K562 (cell line): ENCODE results near the gene USP2. TPM values are rescaled to one million over a fixed set of nuclear protein-coding genes. Genes with fewer than 3 reads are reported as not detected.
A peak's percentile ranks its signal among the peaks of the same experiment; 100 is the strongest.

Experiments
- CBX1 ChIP-seq: sonication (generic); IDR thresholded peaks from 2 replicates; pipeline ENCODE4 v1.6.1; 2016; ENCODE audit warnings: antibody characterized with exemption, low read depth, mild to moderate bottlenecking
- KHSRP ChIP-seq: fragments of 450-650 bp; IDR thresholded peaks from 2 replicates; pipeline ENCODE4 v1.6.1; 2017
- NFRKB ChIP-seq: fragments of 450-650 bp; IDR thresholded peaks from 2 replicates; pipeline ENCODE4 v1.6.1; 2016; ENCODE audit warnings: low read depth
- TCFL5 ChIP-seq: fragments of 250-450 bp; sonication (Bioruptor Pico); conservative IDR thresholded peaks from 2 replicates; pipeline ENCODE4 v1.6.1; 2021; ENCODE audit warnings: mild to moderate bottlenecking, moderate library complexity, matching md5 sums
- ZC3H4 ChIP-seq: sonication (generic); formaldehyde crosslinking; IDR thresholded peaks from 2 replicates; pipeline ENCODE4 v1.9.0; 2021; ENCODE audit warnings: missing genetic modification reagents, borderline replicate concordance
- ZC3H8 ChIP-seq: fragments of 450-650 bp; IDR thresholded peaks from 2 replicates; pipeline ENCODE4 v1.6.1; 2017
- ZNF696 ChIP-seq: fragments of 250-450 bp; sonication (Bioruptor Pico); conservative IDR thresholded peaks from 2 replicates; pipeline ENCODE4 v1.4.0; 2020; ENCODE audit warnings: mild to moderate bottlenecking, moderate library complexity
- polyA plus RNA-seq, 8 experiments: library from polyadenylated mRNA; depleted of rRNA in 4 of 8; stranded (reverse) in 5 of 8; unstranded in 3 of 8; fragments of >200 nt; fragmentation: Nextera tagmentation in 2 of 8; fragmentation: Illumina TruSeq in 1 of 8; extraction: Ambion mirVana in 2 of 8; extraction: Trizol in 1 of 8; gene quantifications; 2 replicates each; pipeline versions ENCODE4 v1.2.1 to v1.2.3, GENCODE V29; 2011 to 2014; ENCODE audit warnings: inconsistent platforms in 1 of 8, missing spikeins in 1 of 8
- total RNA-seq, 7 experiments: library from RNA; depleted of rRNA in 6 of 7; stranded (reverse); fragments of >200 nt in 6 of 7; fragmentation: Illumina TruSeq in 2 of 7; extraction: Trizol in 2 of 7; gene quantifications; 2 replicates each; pipeline versions ENCODE4 v1.2.1 to v1.2.3, GENCODE V29; 2011 to 2021; ENCODE audit warnings: low replicate concordance in 1 of 7
- TF ChIP-seq, protein P1 (sequence below): sonication (generic); formaldehyde crosslinking; IDR thresholded peaks from 2 replicates; pipeline ENCODE4 v1.8.1; 2023; ENCODE audit warnings: mild to moderate bottlenecking, missing genetic modification reagents, moderate library complexity
- TF ChIP-seq, protein P2 (sequence below): fragments of 250-450 bp; sonication (Bioruptor Pico); IDR thresholded peaks from 2 replicates; pipeline ENCODE4 v1.4.0; 2020; ENCODE audit warnings: mild to moderate bottlenecking, moderate library complexity, borderline replicate concordance
- TF ChIP-seq, protein P3 (sequence below): fragments of 450-650 bp; IDR thresholded peaks from 2 replicates; pipeline ENCODE4 v1.7.1; 2018; ENCODE audit warnings: mild to moderate bottlenecking, low read depth; ENCODE audit not compliant: partially characterized antibody
- TF ChIP-seq, protein P4 (sequence below): fragments of 450-650 bp; IDR thresholded peaks from 2 replicates; pipeline ENCODE4 v1.6.1; 2017; ENCODE audit warnings: antibody characterized with exemption
- TF ChIP-seq, protein P5 (sequence below): fragments of 450-650 bp; formaldehyde crosslinking; conservative IDR thresholded peaks from 2 replicates; pipeline ENCODE4 v1.4.0; 2022; ENCODE audit warnings: mild to moderate bottlenecking, missing genetic modification characterization
- TF ChIP-seq, protein P6 (sequence below), 2 experiments: fragments of 450-650 bp in 1 of 2; sonication (generic) in 1 of 2; formaldehyde crosslinking in 1 of 2; IDR thresholded peaks in 1 of 2; conservative IDR thresholded peaks in 1 of 2; 2 replicates each; pipeline versions ENCODE4 v1.6.1 to v1.8.1; 2016 to 2023; ENCODE audit warnings: mild to moderate bottlenecking in 2 of 2, moderate library complexity in 2 of 2, inconsistent platforms in 1 of 2, missing genetic modification reagents in 1 of 2

Gene USP2
- total and polyA plus RNA-seq, 9 of the 15 experiments (the other 6 are each of a cell fraction or from before 2014, with no cell fraction given) = 2.8 to 16.9 (median 3.9) TPM

DNA sequence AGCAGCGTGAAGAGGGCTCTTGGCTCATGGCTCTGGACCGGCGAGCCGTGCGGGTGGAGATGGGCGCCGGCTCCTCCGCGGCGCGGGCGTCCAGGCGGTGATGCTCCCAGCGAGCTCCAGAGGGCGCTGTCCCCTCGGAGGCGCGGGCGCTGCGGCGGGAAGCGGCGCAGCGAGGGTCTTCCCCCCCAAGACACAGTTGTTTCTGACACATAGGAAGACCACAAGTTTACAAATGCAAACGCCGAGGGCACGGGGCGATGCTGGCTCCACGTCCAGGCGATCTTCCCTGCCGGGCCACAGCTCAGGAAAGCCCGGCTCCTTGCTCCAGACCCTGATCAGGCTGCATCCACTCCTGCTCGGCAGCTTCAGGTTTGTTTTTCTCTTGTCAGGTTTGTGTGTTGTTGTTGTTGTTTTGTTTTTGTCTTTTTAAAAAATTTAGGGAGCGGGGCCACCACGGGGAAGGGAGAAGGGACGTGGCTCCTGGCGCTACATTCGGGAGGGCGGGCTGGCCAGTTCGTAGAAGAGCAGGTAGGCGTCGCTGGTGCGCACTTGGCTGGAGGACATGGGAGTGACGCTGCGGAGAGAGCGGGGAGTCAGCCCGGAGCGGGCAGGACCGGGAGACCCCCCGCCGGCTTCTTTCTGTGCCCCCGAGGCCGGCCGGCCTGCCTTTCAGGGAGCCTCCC lies 25.0 kb downstream of the USP2 start (continued):
- TF ChIP-seq, protein P1, sequence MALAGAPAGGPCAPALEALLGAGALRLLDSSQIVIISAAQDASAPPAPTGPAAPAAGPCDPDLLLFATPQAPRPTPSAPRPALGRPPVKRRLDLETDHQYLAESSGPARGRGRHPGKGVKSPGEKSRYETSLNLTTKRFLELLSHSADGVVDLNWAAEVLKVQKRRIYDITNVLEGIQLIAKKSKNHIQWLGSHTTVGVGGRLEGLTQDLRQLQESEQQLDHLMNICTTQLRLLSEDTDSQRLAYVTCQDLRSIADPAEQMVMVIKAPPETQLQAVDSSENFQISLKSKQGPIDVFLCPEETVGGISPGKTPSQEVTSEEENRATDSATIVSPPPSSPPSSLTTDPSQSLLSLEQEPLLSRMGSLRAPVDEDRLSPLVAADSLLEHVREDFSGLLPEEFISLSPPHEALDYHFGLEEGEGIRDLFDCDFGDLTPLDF = peak; percentile 72; the same call in 1 of the 2 replicates
- TF ChIP-seq, protein P2, sequence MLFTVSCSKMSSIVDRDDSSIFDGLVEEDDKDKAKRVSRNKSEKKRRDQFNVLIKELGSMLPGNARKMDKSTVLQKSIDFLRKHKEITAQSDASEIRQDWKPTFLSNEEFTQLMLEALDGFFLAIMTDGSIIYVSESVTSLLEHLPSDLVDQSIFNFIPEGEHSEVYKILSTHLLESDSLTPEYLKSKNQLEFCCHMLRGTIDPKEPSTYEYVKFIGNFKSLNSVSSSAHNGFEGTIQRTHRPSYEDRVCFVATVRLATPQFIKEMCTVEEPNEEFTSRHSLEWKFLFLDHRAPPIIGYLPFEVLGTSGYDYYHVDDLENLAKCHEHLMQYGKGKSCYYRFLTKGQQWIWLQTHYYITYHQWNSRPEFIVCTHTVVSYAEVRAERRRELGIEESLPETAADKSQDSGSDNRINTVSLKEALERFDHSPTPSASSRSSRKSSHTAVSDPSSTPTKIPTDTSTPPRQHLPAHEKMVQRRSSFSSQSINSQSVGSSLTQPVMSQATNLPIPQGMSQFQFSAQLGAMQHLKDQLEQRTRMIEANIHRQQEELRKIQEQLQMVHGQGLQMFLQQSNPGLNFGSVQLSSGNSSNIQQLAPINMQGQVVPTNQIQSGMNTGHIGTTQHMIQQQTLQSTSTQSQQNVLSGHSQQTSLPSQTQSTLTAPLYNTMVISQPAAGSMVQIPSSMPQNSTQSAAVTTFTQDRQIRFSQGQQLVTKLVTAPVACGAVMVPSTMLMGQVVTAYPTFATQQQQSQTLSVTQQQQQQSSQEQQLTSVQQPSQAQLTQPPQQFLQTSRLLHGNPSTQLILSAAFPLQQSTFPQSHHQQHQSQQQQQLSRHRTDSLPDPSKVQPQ (CRISPR knock-in tag) = no peak
- TF ChIP-seq ZC3H4 (CRISPR knock-in tag) = no peak
- no peak for TF ChIP-seq CBX1
- no peak for TF ChIP-seq ZNF696 (CRISPR knock-in tag)
- no peak for TF ChIP-seq NFRKB
- TF ChIP-seq, protein P3, sequence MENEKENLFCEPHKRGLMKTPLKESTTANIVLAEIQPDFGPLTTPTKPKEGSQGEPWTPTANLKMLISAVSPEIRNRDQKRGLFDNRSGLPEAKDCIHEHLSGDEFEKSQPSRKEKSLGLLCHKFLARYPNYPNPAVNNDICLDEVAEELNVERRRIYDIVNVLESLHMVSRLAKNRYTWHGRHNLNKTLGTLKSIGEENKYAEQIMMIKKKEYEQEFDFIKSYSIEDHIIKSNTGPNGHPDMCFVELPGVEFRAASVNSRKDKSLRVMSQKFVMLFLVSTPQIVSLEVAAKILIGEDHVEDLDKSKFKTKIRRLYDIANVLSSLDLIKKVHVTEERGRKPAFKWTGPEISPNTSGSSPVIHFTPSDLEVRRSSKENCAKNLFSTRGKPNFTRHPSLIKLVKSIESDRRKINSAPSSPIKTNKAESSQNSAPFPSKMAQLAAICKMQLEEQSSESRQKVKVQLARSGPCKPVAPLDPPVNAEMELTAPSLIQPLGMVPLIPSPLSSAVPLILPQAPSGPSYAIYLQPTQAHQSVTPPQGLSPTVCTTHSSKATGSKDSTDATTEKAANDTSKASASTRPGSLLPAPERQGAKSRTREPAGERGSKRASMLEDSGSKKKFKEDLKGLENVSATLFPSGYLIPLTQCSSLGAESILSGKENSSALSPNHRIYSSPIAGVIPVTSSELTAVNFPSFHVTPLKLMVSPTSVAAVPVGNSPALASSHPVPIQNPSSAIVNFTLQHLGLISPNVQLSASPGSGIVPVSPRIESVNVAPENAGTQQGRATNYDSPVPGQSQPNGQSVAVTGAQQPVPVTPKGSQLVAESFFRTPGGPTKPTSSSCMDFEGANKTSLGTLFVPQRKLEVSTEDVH = peak; percentile 65
- TF ChIP-seq KHSRP = no peak
- no peak for TF ChIP-seq ZC3H8
- TF ChIP-seq, protein P4, sequence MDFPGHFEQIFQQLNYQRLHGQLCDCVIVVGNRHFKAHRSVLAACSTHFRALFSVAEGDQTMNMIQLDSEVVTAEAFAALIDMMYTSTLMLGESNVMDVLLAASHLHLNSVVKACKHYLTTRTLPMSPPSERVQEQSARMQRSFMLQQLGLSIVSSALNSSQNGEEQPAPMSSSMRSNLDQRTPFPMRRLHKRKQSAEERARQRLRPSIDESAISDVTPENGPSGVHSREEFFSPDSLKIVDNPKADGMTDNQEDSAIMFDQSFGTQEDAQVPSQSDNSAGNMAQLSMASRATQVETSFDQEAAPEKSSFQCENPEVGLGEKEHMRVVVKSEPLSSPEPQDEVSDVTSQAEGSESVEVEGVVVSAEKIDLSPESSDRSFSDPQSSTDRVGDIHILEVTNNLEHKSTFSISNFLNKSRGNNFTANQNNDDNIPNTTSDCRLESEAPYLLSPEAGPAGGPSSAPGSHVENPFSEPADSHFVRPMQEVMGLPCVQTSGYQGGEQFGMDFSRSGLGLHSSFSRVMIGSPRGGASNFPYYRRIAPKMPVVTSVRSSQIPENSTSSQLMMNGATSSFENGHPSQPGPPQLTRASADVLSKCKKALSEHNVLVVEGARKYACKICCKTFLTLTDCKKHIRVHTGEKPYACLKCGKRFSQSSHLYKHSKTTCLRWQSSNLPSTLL = no peak
- no peak for TF ChIP-seq TCFL5 (CRISPR knock-in tag)
- TF ChIP-seq, protein P5, sequence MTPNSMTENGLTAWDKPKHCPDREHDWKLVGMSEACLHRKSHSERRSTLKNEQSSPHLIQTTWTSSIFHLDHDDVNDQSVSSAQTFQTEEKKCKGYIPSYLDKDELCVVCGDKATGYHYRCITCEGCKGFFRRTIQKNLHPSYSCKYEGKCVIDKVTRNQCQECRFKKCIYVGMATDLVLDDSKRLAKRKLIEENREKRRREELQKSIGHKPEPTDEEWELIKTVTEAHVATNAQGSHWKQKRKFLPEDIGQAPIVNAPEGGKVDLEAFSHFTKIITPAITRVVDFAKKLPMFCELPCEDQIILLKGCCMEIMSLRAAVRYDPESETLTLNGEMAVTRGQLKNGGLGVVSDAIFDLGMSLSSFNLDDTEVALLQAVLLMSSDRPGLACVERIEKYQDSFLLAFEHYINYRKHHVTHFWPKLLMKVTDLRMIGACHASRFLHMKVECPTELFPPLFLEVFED (CRISPR knock-in tag) = 0 out of 2 replicates have a peak, but pooled peaks have one; percentile 41
- TF ChIP-seq, protein P6, sequence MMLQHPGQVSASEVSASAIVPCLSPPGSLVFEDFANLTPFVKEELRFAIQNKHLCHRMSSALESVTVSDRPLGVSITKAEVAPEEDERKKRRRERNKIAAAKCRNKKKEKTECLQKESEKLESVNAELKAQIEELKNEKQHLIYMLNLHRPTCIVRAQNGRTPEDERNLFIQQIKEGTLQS (IDR thresholded peaks at IDR 0.05) = no peak
- TF ChIP-seq, protein P6 (CRISPR knock-in tag; conservative IDR thresholded peaks at IDR 0.05) = no peak
